RWPE2 (cell line): ENCODE results near the gene FLYWCH2.

Experiments
- ATAC-seq: fragments of 200-7000 bp; cut with Tn5 transposase; 3 replicates; pipeline ENCODE4 v1.9.1; 2021; ENCODE audit warnings: low read depth
- DNase-seq: peaks from one replicate; pipeline ENCODE4 v3.0.0-alpha.2; 2020; ENCODE audit warnings: low spot score
- H3K27ac ChIP-seq: fragments of 450-650 bp; 2 replicates; pipeline ENCODE4 v1.5.1; 2017; ENCODE audit warnings: mild to moderate bottlenecking; ENCODE audit not compliant: poor library complexity, severe bottlenecking
- H3K27me3 ChIP-seq: fragments of 250-450 bp; sonication (Bioruptor Pico); 2 replicates; pipeline ENCODE4 v1.5.1; 2021; ENCODE audit warnings: mild to moderate bottlenecking, moderate library complexity; ENCODE audit not compliant: insufficient read depth, poor library complexity, severe bottlenecking
- H3K36me3 ChIP-seq: fragments of 250-450 bp; sonication (Bioruptor Pico); 2 replicates; pipeline ENCODE4 v1.5.1; 2020; ENCODE audit warnings: low read depth, mild to moderate bottlenecking, moderate library complexity
- H3K4me1 ChIP-seq: fragments of 250-450 bp; sonication (Bioruptor Pico); 2 replicates; pipeline ENCODE4 v1.5.1; 2021; ENCODE audit warnings: mild to moderate bottlenecking, moderate library complexity; ENCODE audit not compliant: insufficient read depth, poor library complexity, severe bottlenecking
- H3K4me3 ChIP-seq: fragments of 250-450 bp; sonication (Bioruptor Pico); 2 replicates; pipeline ENCODE4 v1.5.1; 2021; ENCODE audit warnings: mild to moderate bottlenecking, moderate library complexity; ENCODE audit not compliant: severe bottlenecking
- H3K9me3 ChIP-seq: fragments of 250-450 bp; sonication (Bioruptor Pico); 2 replicates; pipeline ENCODE4 v1.5.1; 2021; ENCODE audit warnings: mild to moderate bottlenecking, moderate library complexity; ENCODE audit not compliant: severe bottlenecking
- CTCF ChIP-seq: fragments of 450-650 bp; IDR thresholded peaks from one replicate; pipeline ENCODE4 v1.5.1; 2017; ENCODE audit warnings: mild to moderate bottlenecking, moderate library complexity; ENCODE audit not compliant: poor library complexity, severe bottlenecking

The FLYWCH2 gene

GRCh38 chr16:2911638-2912329 is 28.8 kb downstream of the FLYWCH2 start, which contains the start of gene FLYWCH1:
Gene FLYWCH1, plus strand, starts transcription at chr16:2911931. Its CDS starts 17,755 bp downstream, at chr16:2929686.
- no peaks in the 10 kb centered on the region for H3K27me3 ChIP-seq
- TF ChIP-seq CTCF = no peak
- DNase-seq (peak; percentile 98), ATAC-seq (peak; percentile 85)
- no peaks in the 10 kb centered on the region for H3K9me3 ChIP-seq
- peaks cover 34% of the 10 kb centered on the region for H3K4me1 ChIP-seq
- peak within 1 kb of the TSS; percentile 37 for H3K27ac ChIP-seq
- H3K4me3 ChIP-seq = peak within 1 kb of the TSS; percentile 65
- peaks cover 21% of the 10 kb centered on the region for H3K36me3 ChIP-seq

- H3K4me3 ChIP-seq = peak overlapping the region; percentile 65
- H3K27me3 ChIP-seq = no peaks in the 10 kb centered on the region
- peaks cover 26% of the 10 kb centered on the region for H3K36me3 ChIP-seq
- DNase-seq (no peak), ATAC-seq (peak; percentile 15; the same call in 1 of the 3 replicates)
- no peaks in the 10 kb centered on the region for H3K9me3 ChIP-seq
- peaks cover 34% of the 10 kb centered on the region for H3K4me1 ChIP-seq
- peak overlapping the region; percentile 37 for H3K27ac ChIP-seq
- TF ChIP-seq CTCF = no peak
Observed at GRCh38 chr16:2912330-2913199, 29.6 kb downstream of the FLYWCH2 start.

GRCh38 chr16:2913603-2914002 is 30.6 kb downstream of the FLYWCH2 start:
- H3K9me3 ChIP-seq = no peaks in the 10 kb centered on the region
- peaks cover 34% of the 10 kb centered on the region for H3K4me1 ChIP-seq
- TF ChIP-seq CTCF = no peak
- DNase-seq = no peak
- no peak overlapping the region for H3K4me3 ChIP-seq
- no peak overlapping the region for H3K27ac ChIP-seq
- no peak for ATAC-seq
- peaks cover 28% of the 10 kb centered on the region for H3K36me3 ChIP-seq
- H3K27me3 ChIP-seq = no peaks in the 10 kb centered on the region

- no peak for TF ChIP-seq CTCF
- peak overlapping the region; percentile 76 for H3K27ac ChIP-seq
Observed at GRCh38 chr16:2914233-2914632, 31.2 kb downstream of the FLYWCH2 start.

More at GRCh38 chr16:2914233-2914632, 31.2 kb downstream of the FLYWCH2 start:
- Histone ChIP-seq H3K9me3 (no peaks in the 10 kb centered on the region), H3K27me3 (no peaks in the 10 kb centered on the region), H3K4me3 (no peak overlapping the region), H3K4me1 (peaks cover 34% of the 10 kb centered on the region), H3K36me3 (peaks cover 34% of the 10 kb centered on the region)
- no peak for DNase-seq
- no peak for ATAC-seq
